Measurements from ENCODE around the gene PRKCQ. TPM values are rescaled to one million over a fixed set of nuclear protein-coding genes. Genes with fewer than 3 reads are reported as not detected.
"Not testable (repeated sequence)": the region's sequence is repeated elsewhere in the genome, so short reads cannot be mapped to it uniquely, and the experiment has no call there.

Gene PRKCQ
- total RNA-seq, 1 donor from 2014 or later: 2.3 TPM

- no peak overlapping the region for H3K4me3 Mint-ChIP-seq
- DNase-seq (ENCODE audit: low spot score in 2 of 2, unreplicated experiment in 2 of 2): no peak
- no peaks in the 10 kb centered on the region for H3K27me3 Mint-ChIP-seq (ENCODE audit: low read depth)
- H3K4me1 Mint-ChIP-seq: no peaks in the 10 kb centered on the region
- no peaks in the 10 kb centered on the region for H3K36me3 Mint-ChIP-seq
- TF ChIP-seq CTCF (IDR thresholded peaks at IDR 0.05; ENCODE audit: unreplicated experiment): peak; percentile 38
- H3K27ac Mint-ChIP-seq: no peak overlapping the region
- H3K9me3 Mint-ChIP-seq: no peaks in the 10 kb centered on the region
Measured at GRCh38 chr10:6445671-6446316, 134.3 kb downstream of the PRKCQ start.

DNA sequence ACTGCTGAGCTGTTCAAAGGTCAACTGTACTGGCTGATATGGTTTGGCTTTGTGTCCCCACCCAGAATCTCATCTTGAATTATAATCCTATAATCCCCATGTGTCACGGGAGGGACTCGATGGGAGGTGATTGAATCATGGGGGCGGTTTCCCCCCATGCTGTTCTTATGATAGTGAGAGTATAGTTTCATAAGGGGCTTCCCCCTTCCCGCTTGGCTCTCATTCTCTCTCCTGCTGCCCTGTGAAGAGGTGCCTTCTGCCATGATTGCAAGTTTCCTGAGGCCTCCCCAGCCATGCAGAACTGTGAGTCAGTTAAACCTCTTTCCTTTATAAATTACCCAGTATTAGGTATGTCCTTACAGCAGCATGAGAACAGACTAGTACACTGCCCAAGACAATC is 140.2 kb downstream of the PRKCQ start:
- not testable (repeated sequence) for H3K27ac Mint-ChIP-seq, H3K4me1 Mint-ChIP-seq

GRCh38 chr10:6431861-6432260 is 148.2 kb downstream of the PRKCQ start:
- no peak for DNase-seq (ENCODE audit: low spot score in 2 of 2, unreplicated experiment in 2 of 2)
- no peak overlapping the region for H3K27ac Mint-ChIP-seq
- no peak overlapping the region for H3K4me3 Mint-ChIP-seq
- no peaks in the 10 kb centered on the region for H3K4me1 Mint-ChIP-seq
- H3K36me3 Mint-ChIP-seq: no peaks in the 10 kb centered on the region
- H3K9me3 Mint-ChIP-seq: no peaks in the 10 kb centered on the region
- peaks cover 3% of the 10 kb centered on the region for H3K27me3 Mint-ChIP-seq (ENCODE audit: low read depth)
- no peak for TF ChIP-seq CTCF (IDR thresholded peaks at IDR 0.05; ENCODE audit: unreplicated experiment)

More for the DNA sequence above, 140.2 kb downstream of the PRKCQ start:
- not testable (repeated sequence) for DNase-seq (ENCODE audit: low spot score in 2 of 2, unreplicated experiment in 2 of 2); H3K4me3 Mint-ChIP-seq; H3K27me3 Mint-ChIP-seq (ENCODE audit: low read depth); H3K36me3 Mint-ChIP-seq; H3K9me3 Mint-ChIP-seq

DNA sequence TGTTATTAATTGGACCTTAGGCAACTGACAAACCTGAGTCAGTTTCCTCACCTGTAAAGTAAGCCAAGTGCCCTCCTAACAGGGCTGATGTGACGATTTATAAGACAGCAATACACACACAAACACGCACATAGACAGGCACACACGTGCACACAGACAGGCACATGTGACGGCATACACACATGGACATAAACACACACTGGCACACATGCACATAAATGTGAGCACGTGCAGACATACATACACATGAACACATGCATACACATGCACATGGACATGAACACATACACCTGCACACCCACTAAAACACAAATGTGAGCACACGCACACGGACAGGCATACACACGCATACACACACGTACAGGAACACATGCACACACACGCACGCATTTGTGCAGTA is 148.9 kb downstream of the PRKCQ start:
- Mint-ChIP-seq H3K4me1 (no peaks in the 10 kb centered on the region), H3K27ac (no peak overlapping the region), H3K27me3 (ENCODE audit: low read depth) (peaks cover 3% of the 10 kb centered on the region), H3K9me3 (no peaks in the 10 kb centered on the region), H3K36me3 (no peaks in the 10 kb centered on the region), H3K4me3 (no peak overlapping the region)
- TF ChIP-seq CTCF (IDR thresholded peaks at IDR 0.05; ENCODE audit: unreplicated experiment): no peak
- DNase-seq (ENCODE audit: low spot score in 2 of 2, unreplicated experiment in 2 of 2): no peak

- no peaks in the 10 kb centered on the region for H3K36me3 Mint-ChIP-seq
- no peaks in the 10 kb centered on the region for H3K9me3 Mint-ChIP-seq
- H3K27me3 Mint-ChIP-seq (ENCODE audit: low read depth): peaks cover 3% of the 10 kb centered on the region
- no peak overlapping the region for H3K4me3 Mint-ChIP-seq
- no peak overlapping the region for H3K27ac Mint-ChIP-seq
- H3K4me1 Mint-ChIP-seq: no peaks in the 10 kb centered on the region
- no peak for TF ChIP-seq CTCF (IDR thresholded peaks at IDR 0.05; ENCODE audit: unreplicated experiment)
- DNase-seq (ENCODE audit: low spot score in 2 of 2, unreplicated experiment in 2 of 2): no peak
Measured at GRCh38 chr10:6430423-6430980, 149.6 kb downstream of the PRKCQ start.

- no peak overlapping the region for H3K4me3 Mint-ChIP-seq
- no peak overlapping the region for H3K27ac Mint-ChIP-seq
- H3K36me3 Mint-ChIP-seq: no peaks in the 10 kb centered on the region
- no peak for DNase-seq (ENCODE audit: low spot score in 2 of 2, unreplicated experiment in 2 of 2)
- no peaks in the 10 kb centered on the region for H3K27me3 Mint-ChIP-seq (ENCODE audit: low read depth)
- H3K9me3 Mint-ChIP-seq: no peaks in the 10 kb centered on the region
- H3K4me1 Mint-ChIP-seq: no peaks in the 10 kb centered on the region
- TF ChIP-seq CTCF (IDR thresholded peaks at IDR 0.05; ENCODE audit: unreplicated experiment): no peak
Measured at GRCh38 chr10:6427357-6427959, 152.6 kb downstream of the PRKCQ start.
